NCI-H1417 treated with DMSO at 0.1 percent for 48 hours (cell line): ENCODE data around the gene UQCRQ.
"Not testable (repeated sequence)": the region's sequence is repeated elsewhere in the genome, so short reads cannot be mapped to it uniquely, and the experiment has no call there.

Experiments used
- DNase-seq: peaks from one replicate; lab custom pipeline; 2025; lab: John Stamatoyannopoulos, UW

UQCRQ gene

GRCh38 chr5:132834057-132834456 lies 32.4 kb upstream of the UQCRQ start:
- no peak for DNase-seq

DNA sequence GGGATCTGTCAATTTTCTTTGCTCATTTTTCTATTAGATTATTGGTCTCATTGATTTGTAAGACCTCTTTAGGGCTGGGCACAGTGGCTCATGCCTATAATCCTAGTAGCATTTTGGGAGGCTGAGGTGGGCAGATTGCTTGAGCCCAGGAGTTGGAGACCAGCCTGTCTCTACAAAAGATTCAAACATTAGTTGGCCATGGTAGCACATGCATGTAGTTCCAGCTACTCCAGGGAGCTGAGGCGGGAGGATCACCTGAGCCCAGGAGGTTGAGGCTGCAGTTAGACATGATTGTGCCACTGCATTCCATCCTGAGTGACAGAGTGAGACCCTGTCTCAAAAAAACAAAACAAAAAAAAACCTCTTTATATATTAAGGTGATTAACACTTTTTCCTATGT lies 29.6 kb upstream of the UQCRQ start:
- DNase-seq = no peak

DNA sequence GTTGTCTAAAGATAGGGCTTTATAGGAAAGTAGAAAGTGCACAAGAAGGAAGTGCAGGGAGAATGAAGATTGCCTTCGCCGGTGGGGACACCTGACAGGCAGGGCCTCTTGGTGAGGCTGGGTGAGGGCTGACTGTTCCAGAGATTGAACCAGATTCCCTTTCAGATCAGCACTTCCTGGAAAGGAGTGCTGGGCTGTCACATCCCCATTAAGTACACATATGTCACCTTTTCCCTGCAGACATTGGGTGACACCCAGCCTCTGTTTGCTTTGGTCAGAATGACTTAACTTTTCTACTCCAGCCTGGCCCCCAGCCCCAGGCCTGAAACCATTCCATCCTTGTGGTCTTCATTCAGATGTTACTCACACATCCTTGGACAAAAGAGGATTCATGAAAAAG lies 28.6 kb upstream of the UQCRQ start:
- no peak for DNase-seq

DNA sequence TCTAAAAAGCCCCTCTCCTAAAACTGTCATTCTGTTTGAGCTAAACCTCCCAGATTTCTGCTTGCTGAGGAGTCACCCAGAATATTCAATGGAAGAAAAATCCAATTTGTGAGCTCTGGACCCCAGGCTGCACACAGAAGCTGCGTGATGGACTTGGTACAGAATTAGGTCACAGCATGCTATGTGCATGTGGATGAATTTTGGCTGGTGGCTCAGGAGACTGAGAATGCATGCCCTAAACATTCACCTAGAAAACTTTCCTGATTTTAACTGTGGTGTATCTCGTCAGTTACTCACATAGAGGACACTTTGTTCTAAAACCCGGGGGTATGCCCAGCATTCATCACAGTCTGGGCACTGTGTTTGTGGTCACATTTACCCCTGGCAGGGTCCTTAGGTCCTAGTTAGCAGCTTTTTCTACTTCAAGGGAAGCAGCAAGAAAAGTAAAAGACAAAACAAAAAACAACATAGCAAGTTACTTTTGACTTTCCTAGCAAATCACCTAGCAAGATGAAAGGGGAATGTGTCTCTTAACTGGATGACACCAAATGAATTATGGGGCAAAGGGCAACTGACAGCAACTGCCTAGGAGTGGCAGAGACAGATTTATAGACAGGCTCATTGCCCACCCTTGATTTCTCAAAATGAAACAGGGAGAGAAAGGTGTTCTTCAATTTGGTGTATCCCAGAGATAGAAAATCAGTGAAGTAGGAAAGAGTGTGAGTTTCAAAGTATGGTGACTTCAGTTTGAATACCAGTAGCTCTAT lies 27.7 kb upstream of the UQCRQ start:
- no peak for DNase-seq

DNA sequence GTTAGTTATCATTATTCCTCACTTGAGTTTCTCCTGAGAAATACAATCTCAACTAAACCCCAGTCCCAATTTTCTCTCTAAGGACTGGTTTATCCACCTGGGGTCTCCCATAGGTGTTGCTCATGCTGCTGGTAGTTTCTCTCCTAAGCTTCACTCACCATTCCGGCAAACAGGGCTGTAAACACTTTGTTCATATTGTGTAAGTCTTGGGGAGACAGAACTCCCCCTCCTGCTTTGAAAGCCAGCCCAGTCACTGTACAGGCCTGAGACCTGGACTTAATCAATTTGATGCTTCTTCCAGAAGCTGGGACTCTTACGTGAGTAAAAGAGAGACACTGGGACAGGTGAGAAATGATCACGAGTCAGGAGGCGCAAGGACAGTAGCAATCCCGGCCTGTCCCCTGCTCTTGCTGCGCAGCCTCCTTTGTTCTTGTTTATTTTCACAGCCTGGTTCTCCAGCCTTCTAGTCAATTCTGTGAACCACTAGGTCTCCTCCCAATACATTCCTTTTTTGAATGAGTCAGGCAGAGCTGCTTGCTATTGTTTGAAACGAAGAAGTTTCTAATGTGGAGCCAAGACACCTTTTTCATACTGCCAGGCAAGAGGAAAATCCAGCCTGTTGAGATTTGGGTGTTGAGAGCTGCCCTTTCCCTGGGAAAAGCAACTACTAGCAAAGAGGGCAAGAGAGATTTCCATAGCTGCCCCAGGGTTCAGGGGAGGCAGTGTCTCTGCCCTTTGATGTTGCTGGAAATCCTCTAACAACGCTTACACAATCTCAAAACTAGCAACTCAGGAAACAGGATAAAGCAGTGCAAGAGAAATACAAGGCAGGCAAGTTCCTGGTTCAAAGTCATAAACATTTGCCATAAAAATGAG lies 26.8 kb upstream of the UQCRQ start:
- no peak for DNase-seq

- no peak for DNase-seq
Measured at GRCh38 chr5:132840313-132840712, 26.1 kb upstream of the UQCRQ start.

DNA sequence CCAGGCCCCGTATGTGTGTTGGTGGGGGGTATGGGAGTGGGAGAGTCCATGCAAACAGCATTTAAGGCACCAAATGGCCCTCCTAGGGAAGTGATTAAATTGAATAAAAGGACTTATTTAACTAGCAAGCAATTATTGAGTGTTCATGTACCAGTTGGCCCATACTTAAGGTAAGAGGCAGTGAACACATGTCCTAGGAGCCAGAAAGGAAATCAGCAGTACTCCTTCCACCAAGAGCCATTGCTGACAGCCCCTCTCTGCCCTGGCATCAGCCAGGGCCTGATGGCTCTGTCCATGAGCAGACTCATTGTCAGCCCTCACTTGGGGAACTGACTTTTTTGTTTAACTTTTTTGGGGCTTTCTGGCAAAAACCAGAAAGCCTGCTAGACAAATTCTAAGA lies 25.5 kb upstream of the UQCRQ start:
- no peak for DNase-seq

GRCh38 chr5:132841305-132841704 lies 25.1 kb upstream of the UQCRQ start:
- no peak for DNase-seq

- DNase-seq = no peak
Measured at GRCh38 chr5:132848270-132848669, 18.2 kb upstream of the UQCRQ start.

DNA sequence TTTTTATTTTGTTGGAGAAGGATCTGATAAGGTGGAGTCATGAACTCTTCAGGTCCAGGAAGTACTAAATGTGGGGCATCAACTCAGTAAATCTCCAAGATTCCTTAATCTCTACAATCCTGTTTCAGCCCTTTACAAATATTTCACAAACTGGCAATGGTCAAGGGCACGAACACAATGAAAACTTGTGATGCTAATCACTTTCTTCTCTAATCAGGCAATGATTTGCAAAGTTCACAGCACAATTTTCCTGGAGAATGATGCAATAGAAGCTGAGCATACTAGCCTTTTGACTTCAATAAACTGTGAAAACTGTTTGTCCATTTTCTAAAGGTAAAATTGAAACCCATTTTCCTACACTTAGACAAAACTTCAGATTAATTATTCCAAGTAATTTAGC lies 17.1 kb upstream of the UQCRQ start:
- no peak for DNase-seq

GRCh38 chr5:132850066-132850465 lies 16.4 kb upstream of the UQCRQ start:
- DNase-seq = no peak

GRCh38 chr5:132853323-132853722 lies 13.1 kb upstream of the UQCRQ start:
- DNase-seq = no peak

DNA sequence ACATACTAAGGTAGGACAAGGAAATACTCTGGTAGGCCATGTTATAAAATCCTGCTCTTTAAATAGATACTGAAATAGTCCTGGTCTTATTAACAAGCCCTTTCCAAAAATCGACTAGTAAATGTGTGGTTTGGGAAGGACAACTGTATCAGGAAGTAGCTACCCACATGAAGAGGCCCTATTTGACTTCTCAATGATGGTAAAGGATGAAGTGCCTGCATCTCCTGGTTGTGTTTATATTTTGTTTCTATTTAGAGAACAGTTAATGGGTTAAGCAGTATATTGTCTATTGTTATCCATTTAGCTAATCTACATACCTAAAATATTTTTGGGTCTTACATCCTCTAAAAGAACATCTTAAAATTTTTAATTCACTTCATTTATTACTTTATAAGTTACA lies 12.7 kb upstream of the UQCRQ start:
- DNase-seq = no peak

GRCh38 chr5:132854301-132854700 lies 12.1 kb upstream of the UQCRQ start:
- DNase-seq = no peak

GRCh38 chr5:132854992-132855391 lies 11.4 kb upstream of the UQCRQ start:
- not testable (repeated sequence) for DNase-seq

DNA sequence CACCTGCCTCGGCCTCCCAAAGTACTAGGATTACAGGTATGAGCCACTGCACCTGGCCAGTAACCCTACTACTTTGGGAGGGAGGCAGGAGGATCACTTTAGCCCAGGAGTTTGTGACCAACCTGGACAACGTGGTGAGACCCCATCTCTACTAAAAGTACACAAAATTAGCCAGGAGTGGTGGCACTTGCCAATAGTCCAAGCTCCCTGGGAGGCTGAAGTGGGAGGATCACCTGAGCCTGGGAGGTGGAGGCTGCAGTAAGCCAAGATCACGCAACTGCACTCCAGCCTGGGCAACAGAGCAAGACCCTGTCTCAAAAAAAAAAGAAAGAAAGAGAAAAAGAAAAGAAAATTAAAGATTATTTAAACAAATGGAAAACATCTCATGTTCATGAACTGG lies 10.4 kb upstream of the UQCRQ start:
- DNase-seq = no peak

- no peak for DNase-seq
Measured at GRCh38 chr5:132859889-132860437, 6.5 kb upstream of the UQCRQ start.

GRCh38 chr5:132860742-132861141 lies 5.7 kb upstream of the UQCRQ start:
- DNase-seq = no peak

DNA sequence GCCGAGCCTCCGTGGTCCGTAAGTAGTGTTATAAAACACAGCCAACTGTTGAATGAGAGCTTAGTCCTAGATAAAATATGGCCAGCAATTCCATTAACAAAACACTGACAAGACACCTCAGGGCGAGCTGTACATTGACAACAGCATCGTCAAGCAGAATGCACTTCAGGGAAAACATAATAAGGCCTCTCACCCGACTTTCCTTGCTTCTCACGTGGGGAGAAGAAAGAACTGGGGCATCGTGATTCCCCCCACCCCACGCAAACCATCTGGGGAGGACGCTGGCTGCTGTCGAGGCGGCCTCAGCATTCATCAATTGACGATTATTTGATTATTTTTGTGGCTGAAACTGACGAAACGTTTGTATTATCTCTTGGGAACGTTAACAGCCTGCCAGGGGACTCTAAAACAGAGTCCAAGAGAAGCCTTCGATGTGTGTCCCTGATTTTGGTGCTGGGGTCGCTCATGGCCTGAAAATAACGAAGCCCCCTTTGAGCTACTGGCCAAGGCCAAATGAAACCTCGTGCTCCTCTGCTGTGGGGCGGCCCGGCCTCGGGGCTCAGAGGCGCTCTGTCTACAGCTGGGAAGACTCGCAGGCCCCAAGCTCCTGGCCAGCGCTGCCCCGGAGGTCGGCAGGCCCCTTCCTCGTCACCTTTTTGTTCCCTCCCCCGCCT lies 637 bp upstream of the UQCRQ start:
- DNase-seq = no peak

GRCh38 chr5:132867046-132867451 lies 607 bp downstream of the UQCRQ start:
- DNase-seq = no peak

GRCh38 chr5:132868754-132869153 lies 2.3 kb downstream of the UQCRQ start:
- no peak for DNase-seq

GRCh38 chr5:132870801-132871200 lies 4.4 kb downstream of the UQCRQ start:
- DNase-seq = no peak
